GM19324 (cell line): ENCODE measurements around the gene LRRC28.

Experiments
- ATAC-seq: cut with Tn5 transposase; IDR thresholded peaks from one replicate; pipeline ENCODE4 v1.9.1; 2021; ENCODE audit warnings: mild to moderate bottlenecking, moderate library complexity; ENCODE audit not compliant: unreplicated experiment, low FRiP score

LRRC28 gene

GRCh38 chr15:99335508-99335907 lies 84.2 kb downstream of the LRRC28 start:
- ATAC-seq: no peak

GRCh38 chr15:99336794-99337193 lies 85.5 kb downstream of the LRRC28 start:
- ATAC-seq: no peak

- no peak for ATAC-seq
Measured at GRCh38 chr15:99340347-99340746, 89.1 kb downstream of the LRRC28 start.

GRCh38 chr15:99341786-99342185 lies 90.5 kb downstream of the LRRC28 start:
- ATAC-seq: no peak

GRCh38 chr15:99343208-99343607 lies 91.9 kb downstream of the LRRC28 start:
- ATAC-seq: no peak

- ATAC-seq: no peak
Measured at GRCh38 chr15:99343881-99344551, 92.7 kb downstream of the LRRC28 start.

GRCh38 chr15:99344639-99345038 lies 93.4 kb downstream of the LRRC28 start:
- no peak for ATAC-seq

- no peak for ATAC-seq
Measured at GRCh38 chr15:99345242-99345641, 94.0 kb downstream of the LRRC28 start.

GRCh38 chr15:99345832-99346462 lies 94.7 kb downstream of the LRRC28 start:
- no peak for ATAC-seq

- ATAC-seq: no peak
Measured at GRCh38 chr15:99347574-99347973, 96.3 kb downstream of the LRRC28 start.

- no peak for ATAC-seq
Measured at GRCh38 chr15:99348412-99348811, 97.1 kb downstream of the LRRC28 start.

- no peak for ATAC-seq
Measured at GRCh38 chr15:99350408-99350807, 99.1 kb downstream of the LRRC28 start.

GRCh38 chr15:99359769-99360168 lies 108.5 kb downstream of the LRRC28 start:
- ATAC-seq: no peak

GRCh38 chr15:99361545-99362185 lies 110.4 kb downstream of the LRRC28 start:
- no peak for ATAC-seq

- peak; percentile 79 for ATAC-seq
Measured at GRCh38 chr15:99365242-99365641, 114.0 kb downstream of the LRRC28 start.

- ATAC-seq: no peak
Measured at GRCh38 chr15:99366013-99366412, 114.7 kb downstream of the LRRC28 start.

GRCh38 chr15:99368743-99369142 lies 117.5 kb downstream of the LRRC28 start:
- no peak for ATAC-seq

GRCh38 chr15:99369196-99369595 lies 117.9 kb downstream of the LRRC28 start:
- no peak for ATAC-seq

- ATAC-seq: peak; percentile 76
Measured at GRCh38 chr15:99371180-99372103, 120.2 kb downstream of the LRRC28 start.

- ATAC-seq: no peak
Measured at GRCh38 chr15:99385005-99385669, 133.9 kb downstream of the LRRC28 start.
